GM23338 (cell line): Measurements from ENCODE around the gene NRP1.

Source experiments
- CREB1 ChIP-seq: fragments of 250-450 bp; sonication (Bioruptor Pico); IDR thresholded peaks from 2 replicates; pipeline ENCODE4 v1.5.0; 2020; ENCODE audit warnings: low read depth, mild to moderate bottlenecking, moderate library complexity
- EZH2 ChIP-seq: fragments of 200-600 bp; sonication (generic); IDR thresholded peaks from one replicate; pipeline ENCODE4 v1.8.0; 2017; ENCODE audit warnings: antibody characterized with exemption, mild to moderate bottlenecking, low read depth; ENCODE audit not compliant: unreplicated experiment
- EZH2phosphoT487 ChIP-seq: fragments of 200-600 bp; sonication (generic); IDR thresholded peaks from one replicate; pipeline ENCODE4 v1.8.1; 2018; ENCODE audit warnings: antibody characterized with exemption; ENCODE audit not compliant: unreplicated experiment
- JUNB ChIP-seq: IDR thresholded peaks from one replicate; pipeline ENCODE4 v1.6.1; 2016; ENCODE audit warnings: antibody characterized with exemption; ENCODE audit not compliant: unreplicated experiment
- NANOG ChIP-seq: IDR thresholded peaks from 2 replicates; pipeline ENCODE4 v1.6.1; 2016; ENCODE audit warnings: antibody characterized with exemption, borderline replicate concordance
- POLR2AphosphoS5 ChIP-seq: IDR thresholded peaks from 2 replicates; pipeline ENCODE4 v1.6.1; 2016; ENCODE audit warnings: antibody characterized with exemption, low read depth
- STAT1 ChIP-seq: IDR thresholded peaks from one replicate; pipeline ENCODE4 v1.6.1; 2016; ENCODE audit warnings: antibody characterized with exemption; ENCODE audit not compliant: unreplicated experiment
- ZNF331 ChIP-seq: fragments of 250-450 bp; sonication (Bioruptor Pico); IDR thresholded peaks from 2 replicates; pipeline ENCODE4 v1.5.0; 2020; ENCODE audit warnings: low read depth, mild to moderate bottlenecking, moderate library complexity
- TF ChIP-seq, protein P1 (sequence below), 2 experiments: fragments of 200-600 bp in 1 of 2; sonication (generic) in 1 of 2; conservative IDR thresholded peaks; 2 replicates each; pipeline versions ENCODE4 v1.5.1 to v1.6.1; 2016 to 2017; ENCODE audit warnings: antibody characterized with exemption in 2 of 2, low read depth in 2 of 2, mild to moderate bottlenecking in 2 of 2, moderate library complexity in 1 of 2
- TF ChIP-seq, protein P2 (sequence below): IDR thresholded peaks from one replicate; pipeline ENCODE4 v1.6.1; 2018; ENCODE audit warnings: antibody characterized with exemption; ENCODE audit not compliant: unreplicated experiment
- TF ChIP-seq, protein P3 (sequence below): IDR thresholded peaks from 2 replicates; pipeline ENCODE4 v1.6.1; 2016; ENCODE audit warnings: antibody characterized with exemption
- TF ChIP-seq, protein P4 (sequence below): fragments of 250-450 bp; sonication (Bioruptor Pico); IDR thresholded peaks from 2 replicates; pipeline ENCODE4 v1.5.0; 2020; ENCODE audit warnings: mild to moderate bottlenecking, moderate library complexity

DNA sequence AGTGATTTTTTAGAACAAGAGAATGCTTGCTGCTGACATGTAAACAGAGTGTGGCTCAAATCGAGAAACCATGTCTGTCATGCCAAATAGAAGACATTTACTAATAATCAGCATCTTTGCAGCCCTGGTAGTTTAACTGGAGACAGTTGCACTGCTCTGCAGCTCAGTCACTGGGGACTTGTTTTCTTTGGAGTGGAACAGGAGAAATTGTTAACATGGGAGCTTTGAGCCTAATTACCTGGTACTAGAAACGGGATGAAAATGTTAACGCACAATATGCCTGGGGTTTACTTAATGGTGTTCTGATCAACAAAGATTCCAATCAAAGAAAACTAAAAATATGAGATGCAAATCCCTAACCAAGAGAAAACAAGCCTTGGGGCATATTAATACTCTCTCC, 153.5 kb downstream of the NRP1 start:
- TF ChIP-seq EZH2 (no peak), POLR2AphosphoS5 (no peak), CREB1 (CRISPR knock-in tag) (no peak), EZH2phosphoT487 (no peak), NANOG (no peak), STAT1 (no peak), ZNF331 (CRISPR knock-in tag) (no peak), JUNB (no peak)
- TF ChIP-seq, protein P1, sequence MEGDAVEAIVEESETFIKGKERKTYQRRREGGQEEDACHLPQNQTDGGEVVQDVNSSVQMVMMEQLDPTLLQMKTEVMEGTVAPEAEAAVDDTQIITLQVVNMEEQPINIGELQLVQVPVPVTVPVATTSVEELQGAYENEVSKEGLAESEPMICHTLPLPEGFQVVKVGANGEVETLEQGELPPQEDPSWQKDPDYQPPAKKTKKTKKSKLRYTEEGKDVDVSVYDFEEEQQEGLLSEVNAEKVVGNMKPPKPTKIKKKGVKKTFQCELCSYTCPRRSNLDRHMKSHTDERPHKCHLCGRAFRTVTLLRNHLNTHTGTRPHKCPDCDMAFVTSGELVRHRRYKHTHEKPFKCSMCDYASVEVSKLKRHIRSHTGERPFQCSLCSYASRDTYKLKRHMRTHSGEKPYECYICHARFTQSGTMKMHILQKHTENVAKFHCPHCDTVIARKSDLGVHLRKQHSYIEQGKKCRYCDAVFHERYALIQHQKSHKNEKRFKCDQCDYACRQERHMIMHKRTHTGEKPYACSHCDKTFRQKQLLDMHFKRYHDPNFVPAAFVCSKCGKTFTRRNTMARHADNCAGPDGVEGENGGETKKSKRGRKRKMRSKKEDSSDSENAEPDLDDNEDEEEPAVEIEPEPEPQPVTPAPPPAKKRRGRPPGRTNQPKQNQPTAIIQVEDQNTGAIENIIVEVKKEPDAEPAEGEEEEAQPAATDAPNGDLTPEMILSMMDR (conservative IDR thresholded peaks at IDR 0.05; ENCODE audit: low read depth in 2 of 2): no peak
- TF ChIP-seq, protein P2, sequence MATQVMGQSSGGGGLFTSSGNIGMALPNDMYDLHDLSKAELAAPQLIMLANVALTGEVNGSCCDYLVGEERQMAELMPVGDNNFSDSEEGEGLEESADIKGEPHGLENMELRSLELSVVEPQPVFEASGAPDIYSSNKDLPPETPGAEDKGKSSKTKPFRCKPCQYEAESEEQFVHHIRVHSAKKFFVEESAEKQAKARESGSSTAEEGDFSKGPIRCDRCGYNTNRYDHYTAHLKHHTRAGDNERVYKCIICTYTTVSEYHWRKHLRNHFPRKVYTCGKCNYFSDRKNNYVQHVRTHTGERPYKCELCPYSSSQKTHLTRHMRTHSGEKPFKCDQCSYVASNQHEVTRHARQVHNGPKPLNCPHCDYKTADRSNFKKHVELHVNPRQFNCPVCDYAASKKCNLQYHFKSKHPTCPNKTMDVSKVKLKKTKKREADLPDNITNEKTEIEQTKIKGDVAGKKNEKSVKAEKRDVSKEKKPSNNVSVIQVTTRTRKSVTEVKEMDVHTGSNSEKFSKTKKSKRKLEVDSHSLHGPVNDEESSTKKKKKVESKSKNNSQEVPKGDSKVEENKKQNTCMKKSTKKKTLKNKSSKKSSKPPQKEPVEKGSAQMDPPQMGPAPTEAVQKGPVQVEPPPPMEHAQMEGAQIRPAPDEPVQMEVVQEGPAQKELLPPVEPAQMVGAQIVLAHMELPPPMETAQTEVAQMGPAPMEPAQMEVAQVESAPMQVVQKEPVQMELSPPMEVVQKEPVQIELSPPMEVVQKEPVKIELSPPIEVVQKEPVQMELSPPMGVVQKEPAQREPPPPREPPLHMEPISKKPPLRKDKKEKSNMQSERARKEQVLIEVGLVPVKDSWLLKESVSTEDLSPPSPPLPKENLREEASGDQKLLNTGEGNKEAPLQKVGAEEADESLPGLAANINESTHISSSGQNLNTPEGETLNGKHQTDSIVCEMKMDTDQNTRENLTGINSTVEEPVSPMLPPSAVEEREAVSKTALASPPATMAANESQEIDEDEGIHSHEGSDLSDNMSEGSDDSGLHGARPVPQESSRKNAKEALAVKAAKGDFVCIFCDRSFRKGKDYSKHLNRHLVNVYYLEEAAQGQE: no peak
- TF ChIP-seq, protein P3, sequence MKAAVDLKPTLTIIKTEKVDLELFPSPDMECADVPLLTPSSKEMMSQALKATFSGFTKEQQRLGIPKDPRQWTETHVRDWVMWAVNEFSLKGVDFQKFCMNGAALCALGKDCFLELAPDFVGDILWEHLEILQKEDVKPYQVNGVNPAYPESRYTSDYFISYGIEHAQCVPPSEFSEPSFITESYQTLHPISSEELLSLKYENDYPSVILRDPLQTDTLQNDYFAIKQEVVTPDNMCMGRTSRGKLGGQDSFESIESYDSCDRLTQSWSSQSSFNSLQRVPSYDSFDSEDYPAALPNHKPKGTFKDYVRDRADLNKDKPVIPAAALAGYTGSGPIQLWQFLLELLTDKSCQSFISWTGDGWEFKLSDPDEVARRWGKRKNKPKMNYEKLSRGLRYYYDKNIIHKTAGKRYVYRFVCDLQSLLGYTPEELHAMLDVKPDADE: no peak
- TF ChIP-seq, protein P4, sequence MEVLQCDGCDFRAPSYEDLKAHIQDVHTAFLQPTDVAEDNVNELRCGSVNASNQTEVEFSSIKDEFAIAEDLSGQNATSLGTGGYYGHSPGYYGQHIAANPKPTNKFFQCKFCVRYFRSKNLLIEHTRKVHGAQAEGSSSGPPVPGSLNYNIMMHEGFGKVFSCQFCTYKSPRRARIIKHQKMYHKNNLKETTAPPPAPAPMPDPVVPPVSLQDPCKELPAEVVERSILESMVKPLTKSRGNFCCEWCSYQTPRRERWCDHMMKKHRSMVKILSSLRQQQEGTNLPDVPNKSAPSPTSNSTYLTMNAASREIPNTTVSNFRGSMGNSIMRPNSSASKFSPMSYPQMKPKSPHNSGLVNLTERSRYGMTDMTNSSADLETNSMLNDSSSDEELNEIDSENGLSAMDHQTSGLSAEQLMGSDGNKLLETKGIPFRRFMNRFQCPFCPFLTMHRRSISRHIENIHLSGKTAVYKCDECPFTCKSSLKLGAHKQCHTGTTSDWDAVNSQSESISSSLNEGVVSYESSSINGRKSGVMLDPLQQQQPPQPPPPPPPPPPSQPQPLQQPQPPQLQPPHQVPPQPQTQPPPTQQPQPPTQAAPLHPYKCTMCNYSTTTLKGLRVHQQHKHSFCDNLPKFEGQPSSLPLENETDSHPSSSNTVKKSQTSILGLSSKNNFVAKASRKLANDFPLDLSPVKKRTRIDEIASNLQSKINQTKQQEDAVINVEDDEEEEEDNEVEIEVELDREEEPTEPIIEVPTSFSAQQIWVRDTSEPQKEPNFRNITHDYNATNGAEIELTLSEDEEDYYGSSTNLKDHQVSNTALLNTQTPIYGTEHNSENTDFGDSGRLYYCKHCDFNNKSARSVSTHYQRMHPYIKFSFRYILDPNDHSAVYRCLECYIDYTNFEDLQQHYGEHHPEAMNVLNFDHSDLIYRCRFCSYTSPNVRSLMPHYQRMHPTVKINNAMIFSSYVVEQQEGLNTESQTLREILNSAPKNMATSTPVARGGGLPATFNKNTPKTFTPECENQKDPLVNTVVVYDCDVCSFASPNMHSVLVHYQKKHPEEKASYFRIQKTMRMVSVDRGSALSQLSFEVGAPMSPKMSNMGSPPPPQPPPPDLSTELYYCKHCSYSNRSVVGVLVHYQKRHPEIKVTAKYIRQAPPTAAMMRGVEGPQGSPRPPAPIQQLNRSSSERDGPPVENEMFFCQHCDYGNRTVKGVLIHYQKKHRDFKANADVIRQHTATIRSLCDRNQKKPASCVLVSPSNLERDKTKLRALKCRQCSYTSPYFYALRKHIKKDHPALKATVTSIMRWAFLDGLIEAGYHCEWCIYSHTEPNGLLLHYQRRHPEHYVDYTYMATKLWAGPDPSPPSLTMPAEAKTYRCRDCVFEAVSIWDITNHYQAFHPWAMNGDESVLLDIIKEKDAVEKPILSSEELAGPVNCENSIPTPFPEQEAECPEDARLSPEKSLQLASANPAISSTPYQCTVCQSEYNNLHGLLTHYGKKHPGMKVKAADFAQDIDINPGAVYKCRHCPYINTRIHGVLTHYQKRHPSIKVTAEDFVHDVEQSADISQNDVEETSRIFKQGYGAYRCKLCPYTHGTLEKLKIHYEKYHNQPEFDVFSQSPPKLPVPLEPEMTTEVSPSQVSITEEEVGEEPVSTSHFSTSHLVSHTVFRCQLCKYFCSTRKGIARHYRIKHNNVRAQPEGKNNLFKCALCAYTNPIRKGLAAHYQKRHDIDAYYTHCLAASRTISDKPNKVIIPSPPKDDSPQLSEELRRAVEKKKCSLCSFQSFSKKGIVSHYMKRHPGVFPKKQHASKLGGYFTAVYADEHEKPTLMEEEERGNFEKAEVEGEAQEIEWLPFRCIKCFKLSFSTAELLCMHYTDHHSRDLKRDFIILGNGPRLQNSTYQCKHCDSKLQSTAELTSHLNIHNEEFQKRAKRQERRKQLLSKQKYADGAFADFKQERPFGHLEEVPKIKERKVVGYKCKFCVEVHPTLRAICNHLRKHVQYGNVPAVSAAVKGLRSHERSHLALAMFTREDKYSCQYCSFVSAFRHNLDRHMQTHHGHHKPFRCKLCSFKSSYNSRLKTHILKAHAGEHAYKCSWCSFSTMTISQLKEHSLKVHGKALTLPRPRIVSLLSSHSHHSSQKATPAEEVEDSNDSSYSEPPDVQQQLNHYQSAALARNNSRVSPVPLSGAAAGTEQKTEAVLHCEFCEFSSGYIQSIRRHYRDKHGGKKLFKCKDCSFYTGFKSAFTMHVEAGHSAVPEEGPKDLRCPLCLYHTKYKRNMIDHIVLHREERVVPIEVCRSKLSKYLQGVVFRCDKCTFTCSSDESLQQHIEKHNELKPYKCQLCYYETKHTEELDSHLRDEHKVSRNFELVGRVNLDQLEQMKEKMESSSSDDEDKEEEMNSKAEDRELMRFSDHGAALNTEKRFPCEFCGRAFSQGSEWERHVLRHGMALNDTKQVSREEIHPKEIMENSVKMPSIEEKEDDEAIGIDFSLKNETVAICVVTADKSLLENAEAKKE (CRISPR knock-in tag): no peak
